ENCODE results near the gene CCDC12.

The CCDC12 gene

GRCh38 chr3:46984591-46985459 is 8.3 kb upstream of the CCDC12 start:
- DNase-seq (ENCODE audit: insufficient read length), result no peak
- no peak for FAIRE-seq

GRCh38 chr3:46982546-46982945 is 6.0 kb upstream of the CCDC12 start:
- FAIRE-seq (no peak), DNase-seq (ENCODE audit: insufficient read length) (no peak)
- TF ChIP-seq POLR2A (IDR thresholded peaks at IDR 0.05; ENCODE audit: low read depth, low read length) (no peak), POLR2AphosphoS5 (IDR thresholded peaks at IDR 0.05; ENCODE audit: low read depth, low read length) (no peak), TAF1 (IDR thresholded peaks at IDR 0.05; ENCODE audit: borderline replicate concordance, low read depth, low read length) (no peak)

More at GRCh38 chr3:46984591-46985459, 8.3 kb upstream of the CCDC12 start:
- no peak for TF ChIP-seq POLR2AphosphoS5 (IDR thresholded peaks at IDR 0.05; ENCODE audit: low read depth, low read length)
- TF ChIP-seq TAF1 (IDR thresholded peaks at IDR 0.05; ENCODE audit: borderline replicate concordance, low read depth, low read length), result no peak
- no peak for TF ChIP-seq POLR2A (IDR thresholded peaks at IDR 0.05; ENCODE audit: low read depth, low read length)

DNA sequence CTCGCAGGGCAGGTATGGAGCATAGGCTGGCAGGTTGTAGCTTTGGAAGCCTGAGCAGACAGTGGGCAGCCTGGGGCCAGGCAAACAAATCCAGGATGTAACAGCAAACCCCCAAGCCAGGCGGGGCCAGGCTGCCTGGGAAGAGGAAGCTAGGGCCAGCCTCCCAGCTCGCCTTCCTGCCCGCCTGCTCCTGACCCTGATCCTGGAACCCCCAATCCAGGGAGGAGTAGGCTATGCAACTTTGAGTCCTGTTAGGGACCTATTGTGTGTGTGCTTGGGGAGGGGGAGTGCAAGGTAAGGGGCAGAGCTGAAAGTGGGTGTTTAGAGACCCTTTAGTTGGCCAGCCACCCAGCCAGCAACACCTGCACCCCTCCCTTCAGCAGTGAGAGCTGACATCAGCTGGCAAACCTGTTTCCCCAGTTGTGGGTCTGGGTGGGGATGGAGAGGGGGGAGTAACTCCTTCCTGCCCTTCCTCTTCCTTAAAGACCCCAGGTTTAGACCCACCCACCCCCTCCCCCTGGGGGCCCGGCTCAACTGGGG is 5.5 kb upstream of the CCDC12 start:
- DNase-seq (ENCODE audit: insufficient read length) (no peak), FAIRE-seq (no peak)

DNA sequence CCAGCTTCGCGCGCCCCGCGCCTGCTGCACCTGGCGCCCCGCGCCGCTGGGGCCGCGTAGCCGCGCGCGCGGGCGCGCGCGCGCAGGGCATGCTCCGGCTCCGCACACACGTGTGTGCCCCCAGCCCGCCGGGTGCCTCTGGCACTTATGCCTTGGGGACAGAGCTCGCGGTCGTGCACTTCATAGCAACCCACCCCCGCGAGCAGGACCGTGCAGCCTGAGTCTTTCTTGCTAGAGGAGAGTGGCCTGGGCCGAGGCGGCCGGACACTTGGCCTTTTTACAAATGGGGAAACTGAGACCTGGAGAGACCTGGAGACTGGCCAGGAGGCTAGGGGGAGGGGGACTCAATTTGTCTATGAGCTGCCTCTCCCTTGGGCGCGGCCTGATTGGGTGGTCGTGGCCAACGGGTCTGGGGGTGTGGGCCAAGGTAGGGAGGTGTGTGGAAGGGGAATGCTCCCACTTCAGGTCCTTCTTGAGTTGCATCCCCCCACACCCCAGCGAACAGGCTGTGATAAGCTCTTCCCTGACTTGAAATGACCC is 3.5 kb upstream of the CCDC12 start:
- DNase-seq (ENCODE audit: insufficient read length) (no peak), FAIRE-seq (peak; percentile 57)
- TF ChIP-seq POLR2A (IDR thresholded peaks at IDR 0.05; ENCODE audit: low read depth, low read length) (no peak), TAF1 (IDR thresholded peaks at IDR 0.05; ENCODE audit: borderline replicate concordance, low read depth, low read length) (no peak), POLR2AphosphoS5 (IDR thresholded peaks at IDR 0.05; ENCODE audit: low read depth, low read length) (no peak)

More for the DNA sequence above, 5.5 kb upstream of the CCDC12 start:
- peak; percentile 41; the same call in 1 of the 2 replicates for TF ChIP-seq POLR2A (IDR thresholded peaks at IDR 0.05; ENCODE audit: low read depth, low read length)
- TF ChIP-seq POLR2AphosphoS5 (IDR thresholded peaks at IDR 0.05; ENCODE audit: low read depth, low read length), result no peak

DNA sequence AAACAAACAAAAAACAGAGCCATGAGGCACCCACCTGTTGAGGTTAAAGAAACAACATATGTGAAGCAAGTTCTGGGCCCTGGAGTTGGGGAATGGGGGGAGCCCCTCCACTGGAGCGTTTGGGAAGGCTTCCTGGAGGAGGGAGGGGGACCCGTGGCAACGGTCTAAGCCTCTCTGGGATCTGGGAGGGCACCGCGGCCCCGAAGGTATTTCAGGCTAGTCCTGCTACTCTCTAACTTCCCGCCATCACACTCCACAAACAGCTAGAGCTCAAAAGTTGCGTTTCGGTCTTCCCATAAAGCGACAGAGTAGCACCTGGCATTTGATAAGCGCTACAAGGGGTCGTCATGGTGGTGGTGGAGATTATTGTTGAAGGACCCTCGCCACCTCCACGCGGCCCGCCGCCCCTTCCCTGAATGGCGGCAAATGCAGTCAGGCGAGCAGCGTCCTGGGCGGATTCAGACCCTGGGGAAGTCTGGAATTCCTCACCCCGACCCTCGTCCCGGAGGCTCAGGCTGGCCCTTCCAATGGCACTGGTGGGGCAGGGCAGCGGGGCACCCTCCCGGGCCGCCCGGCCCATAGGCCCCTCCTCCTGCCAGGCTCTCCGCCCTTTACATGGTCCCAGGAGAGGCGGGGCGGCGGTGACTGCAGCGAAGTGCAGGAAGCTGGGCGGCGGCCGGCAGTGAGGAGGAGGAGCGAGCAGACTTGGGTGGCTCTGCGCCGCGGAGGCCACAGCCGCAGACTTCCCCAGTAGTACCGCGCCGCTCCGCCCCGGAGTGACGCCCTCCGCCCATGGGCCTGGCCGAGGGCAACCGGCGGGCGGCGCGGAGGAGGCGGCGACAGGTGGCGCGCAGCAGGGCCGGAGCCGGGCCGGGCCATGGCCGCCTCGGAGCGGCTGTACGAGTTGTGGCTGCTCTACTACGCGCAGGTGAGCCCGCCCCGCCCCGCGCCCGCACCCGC is 2.7 kb upstream of the CCDC12 start, which contains the start of gene NBEAL2:
Gene NBEAL2 (plus strand): TSS at position 682 of the 960 bp plus-strand sequence. CDS start 196 bp downstream, at position 878.
- TF ChIP-seq TAF1 (IDR thresholded peaks at IDR 0.05; ENCODE audit: borderline replicate concordance, low read depth, low read length) (no peak), POLR2A (IDR thresholded peaks at IDR 0.05; ENCODE audit: low read depth, low read length) (peak; percentile 74; the same call in 1 of the 2 replicates), POLR2AphosphoS5 (IDR thresholded peaks at IDR 0.05; ENCODE audit: low read depth, low read length) (no peak)
- DNase-seq (ENCODE audit: insufficient read length) (peak; percentile 95), FAIRE-seq (peak; percentile 88)

- FAIRE-seq (no peak), DNase-seq (ENCODE audit: insufficient read length) (no peak)
- TF ChIP-seq POLR2AphosphoS5 (IDR thresholded peaks at IDR 0.05; ENCODE audit: low read depth, low read length), result no peak
- TF ChIP-seq TAF1 (IDR thresholded peaks at IDR 0.05; ENCODE audit: borderline replicate concordance, low read depth, low read length), result no peak
- no peak for TF ChIP-seq POLR2A (IDR thresholded peaks at IDR 0.05; ENCODE audit: low read depth, low read length)
These were observed 1.8 kb upstream of the CCDC12 start for GRCh38 chr3:46978381-46978780.

GRCh38 chr3:46977811-46978195 is 1.3 kb upstream of the CCDC12 start:
- FAIRE-seq, result no peak
- no peak for DNase-seq (ENCODE audit: insufficient read length)
- no peak for TF ChIP-seq POLR2A (IDR thresholded peaks at IDR 0.05; ENCODE audit: low read depth, low read length)
- TF ChIP-seq POLR2AphosphoS5 (IDR thresholded peaks at IDR 0.05; ENCODE audit: low read depth, low read length), result no peak
- TF ChIP-seq TAF1 (IDR thresholded peaks at IDR 0.05; ENCODE audit: borderline replicate concordance, low read depth, low read length), result no peak

DNA sequence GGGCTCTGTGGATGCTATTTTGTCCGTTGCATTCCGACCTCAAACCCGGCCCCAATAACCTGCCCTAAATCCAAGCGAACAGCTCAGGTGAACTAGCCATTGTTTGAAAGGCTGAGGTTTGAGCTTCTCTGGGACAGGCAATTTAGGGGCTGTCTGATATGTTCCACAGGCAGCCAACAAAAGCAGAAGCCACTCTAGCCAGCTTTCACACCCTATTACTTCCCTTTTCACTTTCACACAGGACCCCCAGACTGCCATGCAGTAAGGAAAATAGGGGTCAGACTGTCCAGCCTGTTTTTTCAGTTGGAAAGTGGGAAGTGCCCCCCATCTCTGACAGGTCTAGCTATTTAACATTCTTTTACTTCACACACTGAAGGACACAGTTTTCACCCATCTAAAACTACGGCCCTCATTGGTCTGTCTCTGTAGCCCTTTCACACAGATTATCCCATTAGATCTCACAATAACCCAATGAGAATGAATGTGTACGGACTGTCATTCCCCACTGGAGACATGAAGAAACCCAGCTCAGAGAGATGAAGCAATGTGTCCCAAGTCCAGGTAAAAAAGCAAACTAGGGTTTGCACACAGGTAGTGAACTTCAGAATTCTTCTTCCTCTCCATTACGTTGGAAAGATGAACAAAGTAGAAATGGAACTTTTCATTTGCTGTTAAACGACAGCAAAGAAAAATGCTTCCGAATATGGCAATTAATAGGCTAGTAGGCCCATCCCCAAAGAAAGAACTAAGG is 1.9 kb downstream of the CCDC12 start:
- FAIRE-seq, result peak; percentile 82
- DNase-seq (ENCODE audit: insufficient read length), result no peak
- TF ChIP-seq POLR2A (IDR thresholded peaks at IDR 0.05; ENCODE audit: low read depth, low read length) (peak; percentile 38; the same call in 1 of the 2 replicates), TAF1 (IDR thresholded peaks at IDR 0.05; ENCODE audit: borderline replicate concordance, low read depth, low read length) (no peak), POLR2AphosphoS5 (IDR thresholded peaks at IDR 0.05; ENCODE audit: low read depth, low read length) (no peak)

- no peak for TF ChIP-seq TAF1 (IDR thresholded peaks at IDR 0.05; ENCODE audit: borderline replicate concordance, low read depth, low read length)
- TF ChIP-seq POLR2A (IDR thresholded peaks at IDR 0.05; ENCODE audit: low read depth, low read length), result no peak
- DNase-seq (ENCODE audit: insufficient read length), result no peak
- FAIRE-seq, result peak; percentile 54
These were observed 4.1 kb downstream of the CCDC12 start for GRCh38 chr3:46972396-46972795.

GRCh38 chr3:46971742-46972141 is 4.8 kb downstream of the CCDC12 start:
- DNase-seq (ENCODE audit: insufficient read length), result no peak
- TF ChIP-seq TAF1 (IDR thresholded peaks at IDR 0.05; ENCODE audit: borderline replicate concordance, low read depth, low read length), result no peak
- no peak for TF ChIP-seq POLR2AphosphoS5 (IDR thresholded peaks at IDR 0.05; ENCODE audit: low read depth, low read length)
- no peak for TF ChIP-seq POLR2A (IDR thresholded peaks at IDR 0.05; ENCODE audit: low read depth, low read length)
- peak; percentile 69 for FAIRE-seq

Data from GM12892 (cell line).